Measurements from ENCODE around the gene GTF2IRD2. TPM values are rescaled to one million over a fixed set of nuclear protein-coding genes. Genes with fewer than 3 reads are reported as not detected.
"Not testable (repeated sequence)": the region's sequence is repeated elsewhere in the genome, so short reads cannot be mapped to it uniquely, and the experiment has no call there.

The GTF2IRD2 gene
- total and polyA plus RNA-seq, 2 of the 4 experiments (the other 2 are of a cell fraction) = 2.9 to 5.2 TPM

DNA sequence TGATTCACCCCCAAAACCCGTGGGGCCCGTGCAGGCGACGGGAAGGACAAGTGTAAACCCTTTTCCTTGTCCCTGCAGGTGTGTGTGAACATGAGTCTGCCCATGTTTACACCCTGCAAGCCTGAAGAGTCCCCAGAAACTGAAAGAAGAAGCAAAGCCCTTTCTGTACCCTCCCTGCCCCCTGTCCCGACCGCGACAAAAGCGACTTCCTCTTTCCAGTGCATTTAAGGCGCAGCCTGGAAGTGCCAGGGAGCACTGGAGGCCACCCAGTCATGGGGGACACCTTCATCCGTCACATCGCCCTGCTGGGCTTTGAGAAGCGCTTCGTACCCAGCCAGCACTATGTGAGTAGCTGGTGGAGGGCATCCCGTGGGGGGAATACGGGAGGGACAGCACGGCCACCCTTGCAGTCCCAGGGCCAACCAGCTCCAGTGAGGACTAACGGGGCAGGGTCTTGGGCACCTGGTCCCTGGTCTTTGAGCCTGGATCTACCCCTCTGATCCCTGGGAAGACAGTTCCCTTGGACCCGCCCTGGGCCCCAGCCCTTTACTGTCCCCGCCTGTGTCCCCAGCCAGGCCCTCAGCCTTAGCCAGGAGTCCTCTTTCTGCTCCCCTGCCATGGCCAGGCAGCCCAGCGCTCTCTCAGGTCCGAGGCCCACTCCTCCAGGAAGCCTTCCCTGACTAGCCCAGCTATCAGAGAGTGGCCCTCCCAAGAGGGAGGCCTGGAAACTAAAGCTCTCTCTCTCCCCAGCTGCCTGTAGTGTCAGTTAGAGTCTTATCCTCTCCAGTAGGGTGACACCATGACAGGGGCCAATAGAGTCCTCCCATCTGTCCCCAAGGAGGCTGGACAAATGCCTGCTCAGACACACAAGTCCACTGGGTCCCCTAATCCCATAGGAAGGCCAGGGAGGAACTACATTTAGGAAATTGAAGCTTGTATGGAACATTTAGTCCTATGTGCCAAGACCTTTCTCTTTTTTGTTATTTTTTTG lies 77.3 kb downstream of the GTF2IRD2 start, which contains the start of gene NCF1:
TSS of gene NCF1 (plus strand) at position 252 of the 991 bp plus-strand sequence. CDS start at position 273, 21 bp downstream.
- H4K91ac ChIP-seq (ENCODE audit: insufficient read depth, low read depth, low read length); H3K9me1 ChIP-seq (ENCODE audit: insufficient read depth, low read length); H4K8ac ChIP-seq (ENCODE audit: low read depth in 2 of 2, low read length in 2 of 2); H3K27ac ChIP-seq (ENCODE audit: insufficient read depth, low read length); H2BK5ac ChIP-seq (ENCODE audit: low read depth, low read length, poor library complexity, severe bottlenecking); H3K9me3 ChIP-seq (ENCODE audit: control insufficient read depth, insufficient read depth, low read length); CTCF ChIA-PET; intact Hi-C loops (cut with micrococcal nuclease); dilution Hi-C loops (cut with HindIII; ENCODE audit: low sequenced_read_pairs, unreplicated experiment); H3K4me2 ChIP-seq (ENCODE audit: low read depth, low read length); H3K4me1 ChIP-seq (ENCODE audit: control insufficient read depth, insufficient read depth, low read length); H3K56ac ChIP-seq (ENCODE audit: extremely low read depth, insufficient read depth, low read length); H2AK9ac ChIP-seq (replicated peaks; ENCODE audit: low read depth, low read length, poor library complexity); H2BK20ac ChIP-seq (ENCODE audit: low read depth, low read length); H3K23ac ChIP-seq (ENCODE audit: low read depth, low read length); DNase-seq; H3K14ac ChIP-seq (replicated peaks; ENCODE audit: low read depth, low read length); POLR2A ChIA-PET (ENCODE audit: unreplicated experiment); H3K36me3 ChIP-seq (ENCODE audit: control insufficient read depth, insufficient read depth, low read length); H3K18ac ChIP-seq (ENCODE audit: low read depth, low read length); H3K9ac ChIP-seq (ENCODE audit: low read depth, low read length); H3K4me3 ChIP-seq (ENCODE audit: insufficient read depth, low read depth, low read length); H2BK120ac ChIP-seq (ENCODE audit: low read depth, low read length); in situ Hi-C loops (cut with MboI; ENCODE audit: low sequenced_read_pairs); ATAC-seq (ENCODE audit: low read depth); H3K27me3 ChIP-seq (ENCODE audit: control insufficient read depth, insufficient read depth, low read length); H2BK15ac ChIP-seq (ENCODE audit: low read depth, low read length); H4K20me1 ChIP-seq (ENCODE audit: insufficient read depth, low read length); H3K4ac ChIP-seq (ENCODE audit: low read depth, low read length); H4K5ac ChIP-seq (ENCODE audit: low read depth, low read length); BruUV-seq (replicated peaks); H2AK5ac ChIP-seq (ENCODE audit: low read depth, low read length); H2AFZ ChIP-seq (replicated peaks; ENCODE audit: low read length, poor library complexity); H3K79me1 ChIP-seq (ENCODE audit: low read depth in 1 of 2, low read length in 2 of 2): not testable (repeated sequence)
- whole genome bisulfite sequencing, 2 experiments (ENCODE audit: extremely low coverage in 2 of 2, insufficient read length in 1 of 2) = no CpG with 5 or more reads among the region's 21 CpGs

DNA sequence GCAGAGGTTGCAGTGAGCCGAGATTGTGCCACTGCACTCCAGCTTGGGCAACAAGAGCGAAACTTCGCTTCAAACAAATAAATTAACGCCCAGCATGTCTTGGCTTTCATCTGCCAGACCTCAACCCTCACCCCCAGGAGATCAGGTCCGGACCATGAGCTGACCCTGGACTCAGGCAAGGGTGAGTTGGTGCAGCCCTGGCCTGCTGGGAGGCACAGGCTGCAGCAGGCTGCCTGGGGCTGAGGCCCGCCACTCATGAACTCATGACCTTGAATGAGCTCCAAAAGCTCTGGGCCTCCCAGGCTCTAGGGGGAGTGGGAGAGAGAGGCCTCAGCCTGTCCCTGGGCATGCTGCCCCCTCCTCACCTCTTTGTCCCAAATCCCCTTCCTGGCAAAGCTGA lies 79.3 kb downstream of the GTF2IRD2 start:
- H3K9me1 ChIP-seq (ENCODE audit: insufficient read depth, low read length); H3K79me1 ChIP-seq (ENCODE audit: low read depth in 1 of 2, low read length in 2 of 2); H3K56ac ChIP-seq (ENCODE audit: extremely low read depth, insufficient read depth, low read length); H4K20me1 ChIP-seq (ENCODE audit: insufficient read depth, low read length); ATAC-seq (ENCODE audit: low read depth); POLR2A ChIA-PET (ENCODE audit: unreplicated experiment); DNase-seq; H3K4me2 ChIP-seq (ENCODE audit: low read depth, low read length); H3K4me1 ChIP-seq (ENCODE audit: control insufficient read depth, insufficient read depth, low read length); H2BK20ac ChIP-seq (ENCODE audit: low read depth, low read length); CTCF ChIA-PET; H3K9me3 ChIP-seq (ENCODE audit: control insufficient read depth, insufficient read depth, low read length); intact Hi-C loops (cut with micrococcal nuclease); H3K4me3 ChIP-seq (ENCODE audit: insufficient read depth, low read depth, low read length); H3K27ac ChIP-seq (ENCODE audit: insufficient read depth, low read length); H3K23ac ChIP-seq (ENCODE audit: low read depth, low read length); H4K5ac ChIP-seq (ENCODE audit: low read depth, low read length); H2BK15ac ChIP-seq (ENCODE audit: low read depth, low read length); H3K4ac ChIP-seq (ENCODE audit: low read depth, low read length); H2BK5ac ChIP-seq (ENCODE audit: low read depth, low read length, poor library complexity, severe bottlenecking); H3K18ac ChIP-seq (ENCODE audit: low read depth, low read length); H3K14ac ChIP-seq (replicated peaks; ENCODE audit: low read depth, low read length); H3K9ac ChIP-seq (ENCODE audit: low read depth, low read length); H4K91ac ChIP-seq (ENCODE audit: insufficient read depth, low read depth, low read length); H2AFZ ChIP-seq (replicated peaks; ENCODE audit: low read length, poor library complexity); H2BK120ac ChIP-seq (ENCODE audit: low read depth, low read length); H3K27me3 ChIP-seq (ENCODE audit: control insufficient read depth, insufficient read depth, low read length); in situ Hi-C loops (cut with MboI; ENCODE audit: low sequenced_read_pairs); dilution Hi-C loops (cut with HindIII; ENCODE audit: low sequenced_read_pairs, unreplicated experiment); H3K36me3 ChIP-seq (ENCODE audit: control insufficient read depth, insufficient read depth, low read length); BruUV-seq (replicated peaks); H2AK9ac ChIP-seq (replicated peaks; ENCODE audit: low read depth, low read length, poor library complexity); H2AK5ac ChIP-seq (ENCODE audit: low read depth, low read length); H4K8ac ChIP-seq (ENCODE audit: low read depth in 2 of 2, low read length in 2 of 2): not testable (repeated sequence)
- 100% methylated on average over 1 of the region's 6 CpGs; no CpG with 5 or more reads in 1 of the 2 experiments for WGBS, 2 experiments (ENCODE audit: extremely low coverage in 2 of 2, insufficient read length in 1 of 2)
